Measurements from ENCODE around the gene NRL.

The NRL gene

DNA sequence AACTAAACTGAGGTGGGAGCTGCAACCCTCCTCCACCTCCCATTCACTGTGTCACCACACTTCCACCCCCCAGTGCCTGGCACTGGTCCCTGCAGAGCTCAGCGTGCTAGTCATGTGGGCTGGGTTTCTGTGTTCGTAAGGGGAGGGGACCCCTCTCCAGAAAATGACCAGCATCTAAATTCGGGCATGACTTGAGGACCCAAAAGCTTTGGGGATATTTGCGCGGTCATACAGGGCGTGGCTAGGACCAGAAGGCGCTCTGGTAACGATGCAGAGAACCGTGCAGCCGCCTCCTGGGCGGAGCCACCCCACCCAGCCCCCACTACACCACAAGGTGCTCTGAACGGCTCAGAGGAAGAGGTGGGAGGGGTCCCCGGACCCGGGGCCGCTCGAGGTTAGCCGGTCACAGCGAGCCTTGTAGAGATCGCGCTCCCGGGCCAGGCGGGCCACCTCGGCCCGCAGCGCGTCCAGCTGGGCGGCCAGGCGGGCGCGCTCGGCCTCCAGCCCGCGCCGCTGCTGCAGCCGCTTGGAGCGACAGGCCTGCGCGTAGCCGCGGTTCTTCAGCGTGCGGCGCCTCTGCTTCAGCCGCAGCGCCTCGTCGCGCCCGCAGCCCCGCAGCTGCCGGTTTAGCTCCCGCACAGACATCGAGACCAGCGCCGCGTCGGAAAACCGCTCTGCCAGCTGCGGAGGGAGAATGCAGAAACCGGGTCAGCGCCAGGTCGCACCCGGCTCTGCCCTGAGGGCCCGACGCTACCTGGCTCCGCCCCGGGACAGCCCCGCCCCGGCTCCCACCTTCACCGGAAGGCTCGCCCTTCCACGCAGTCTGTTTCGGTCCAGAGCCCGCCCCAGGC lies 33.6 kb downstream of the NRL start:
- DNase-seq (ENCODE audit: low read depth), result peak; percentile 33

DNA sequence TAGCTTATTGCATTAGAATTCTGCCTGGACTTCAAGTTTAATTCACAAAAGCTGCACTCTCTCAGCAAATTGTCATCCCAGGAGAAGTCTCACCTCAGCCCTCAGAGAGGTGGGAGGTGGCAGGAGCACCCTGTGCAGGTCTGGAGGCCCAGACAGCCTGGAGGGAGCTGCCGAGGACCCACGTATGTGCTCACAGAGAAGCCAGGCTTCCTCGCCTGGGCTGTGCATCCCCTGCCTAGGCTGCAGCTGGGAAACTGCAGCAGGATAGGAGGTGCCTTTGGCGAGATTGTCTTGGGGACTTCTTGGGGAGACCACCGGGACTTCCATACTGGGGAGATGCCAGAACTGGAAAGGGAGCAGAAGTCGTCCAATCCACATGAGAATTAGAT lies 34.6 kb downstream of the NRL start:
- no peak for DNase-seq (ENCODE audit: low read depth)

DNA sequence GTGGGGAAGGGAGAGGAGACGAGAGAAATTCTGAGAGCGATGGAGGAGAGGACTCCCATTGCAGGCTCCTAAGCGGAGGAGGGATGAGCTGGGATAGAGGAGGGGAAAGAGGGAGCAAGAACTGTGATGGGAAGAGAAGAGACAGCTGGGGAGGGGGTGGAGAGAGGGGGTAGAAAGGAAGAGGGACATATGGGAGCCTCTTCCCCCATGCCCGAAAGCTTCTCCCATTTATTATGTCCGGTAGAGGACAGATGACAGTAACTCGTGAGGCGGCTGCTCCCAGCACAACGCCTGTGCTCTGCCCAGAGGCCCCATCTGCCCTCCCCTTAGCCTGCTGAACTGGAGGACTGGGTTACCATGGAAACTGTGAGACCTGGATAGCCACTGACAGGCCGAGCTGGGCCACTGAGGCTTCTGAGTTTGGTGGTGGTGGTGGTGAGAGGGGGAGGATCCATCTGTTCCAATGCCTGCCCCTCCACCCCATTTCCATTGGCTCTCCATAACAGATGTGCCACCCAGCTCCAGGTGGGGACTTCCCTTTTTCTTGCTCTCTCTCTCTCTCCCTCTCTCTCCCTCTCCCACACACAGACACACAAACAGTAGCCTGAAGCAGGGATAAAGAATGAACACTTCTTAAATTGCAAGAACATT lies 35.1 kb downstream of the NRL start:
- no peak for DNase-seq (ENCODE audit: low read depth)

DNA sequence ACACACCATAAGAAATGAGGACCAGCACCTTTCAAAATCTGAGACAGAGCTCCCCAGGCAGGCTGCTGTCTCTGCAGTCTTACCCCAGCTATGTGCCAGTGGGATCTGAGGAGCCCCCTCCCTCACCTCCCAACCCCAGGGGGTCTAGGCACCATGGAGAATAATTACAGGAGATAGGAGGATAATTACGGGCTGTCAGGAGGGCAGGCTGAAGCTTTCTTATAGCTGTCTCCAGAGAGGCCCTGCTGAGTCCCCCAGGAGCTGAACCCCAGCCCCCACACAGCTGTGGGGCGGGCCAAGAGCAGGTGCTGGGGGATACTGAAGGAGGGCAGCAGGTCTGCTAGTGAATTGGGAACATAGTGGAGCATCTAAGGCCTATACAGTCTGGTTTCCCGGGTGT lies 36.6 kb downstream of the NRL start:
- DNase-seq (ENCODE audit: low read depth), result no peak

DNA sequence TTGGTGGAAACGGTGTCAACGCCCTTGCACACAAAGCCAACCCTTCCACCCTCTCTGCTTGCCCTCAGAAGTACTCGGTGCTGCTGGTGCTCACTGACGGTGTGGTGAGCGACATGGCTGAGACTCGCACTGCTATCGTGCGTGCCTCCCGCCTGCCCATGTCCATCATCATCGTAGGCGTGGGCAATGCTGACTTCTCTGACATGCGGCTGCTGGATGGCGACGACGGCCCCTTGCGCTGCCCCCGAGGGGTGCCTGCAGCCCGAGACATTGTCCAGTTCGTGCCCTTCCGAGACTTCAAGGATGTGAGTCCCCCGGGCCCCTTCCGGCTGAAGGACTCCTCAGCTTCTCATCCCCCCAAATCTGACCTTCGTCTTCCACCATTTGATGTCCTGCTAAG lies 37.7 kb downstream of the NRL start:
- no peak for DNase-seq (ENCODE audit: low read depth)

DNA sequence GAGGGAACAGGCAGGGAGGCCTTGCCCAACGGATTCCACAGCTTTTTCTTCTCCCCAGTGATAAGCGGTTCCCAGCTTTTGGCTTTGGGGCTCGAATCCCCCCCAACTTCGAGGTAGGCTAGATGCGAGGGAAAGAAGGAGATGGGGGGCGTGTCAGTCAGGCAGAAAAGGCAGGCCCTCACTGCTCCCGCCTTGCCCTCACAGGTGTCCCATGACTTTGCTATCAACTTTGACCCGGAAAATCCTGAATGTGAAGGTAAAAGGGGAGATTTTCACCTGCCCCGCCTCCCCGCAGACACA lies 38.5 kb downstream of the NRL start:
- DNase-seq (ENCODE audit: low read depth), result no peak

DNA sequence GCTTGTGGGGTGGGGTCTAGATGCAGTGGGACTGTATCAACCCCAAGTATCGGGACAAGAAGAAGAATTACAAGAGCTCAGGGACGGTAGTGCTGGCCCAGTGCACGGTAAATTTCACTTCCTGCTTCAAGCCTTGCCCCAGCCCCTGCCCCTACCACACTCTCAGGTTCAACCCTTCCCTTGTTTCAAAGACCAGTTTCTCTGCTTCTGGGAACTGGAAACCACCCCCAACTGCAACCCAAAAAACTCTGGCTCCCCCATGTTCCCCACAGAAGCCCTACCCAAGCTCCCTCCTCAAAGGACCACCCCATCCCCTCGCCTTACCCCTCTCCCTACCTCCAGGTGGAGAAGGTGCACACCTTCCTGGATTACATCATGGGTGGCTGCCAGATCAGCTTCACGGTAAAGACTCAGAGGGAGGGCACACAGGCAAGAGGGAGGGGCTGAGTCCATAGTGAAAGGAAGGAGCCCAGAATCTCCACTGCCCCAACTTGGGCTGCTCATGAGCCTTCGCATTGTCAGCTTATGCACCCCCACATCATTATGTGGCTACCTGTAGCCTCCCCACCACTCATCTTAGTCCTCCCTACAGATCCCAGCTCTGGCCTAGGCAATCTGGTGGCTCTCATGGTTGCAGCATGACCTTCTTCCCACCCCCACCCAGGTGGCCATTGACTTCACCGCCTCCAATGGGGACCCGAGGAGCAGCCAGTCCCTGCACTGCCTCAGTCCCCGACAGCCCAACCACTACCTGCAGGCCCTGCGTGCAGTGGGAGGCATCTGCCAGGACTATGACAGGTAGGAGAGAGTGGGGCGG lies 39.1 kb downstream of the NRL start:
- no peak for DNase-seq (ENCODE audit: low read depth)

DNA sequence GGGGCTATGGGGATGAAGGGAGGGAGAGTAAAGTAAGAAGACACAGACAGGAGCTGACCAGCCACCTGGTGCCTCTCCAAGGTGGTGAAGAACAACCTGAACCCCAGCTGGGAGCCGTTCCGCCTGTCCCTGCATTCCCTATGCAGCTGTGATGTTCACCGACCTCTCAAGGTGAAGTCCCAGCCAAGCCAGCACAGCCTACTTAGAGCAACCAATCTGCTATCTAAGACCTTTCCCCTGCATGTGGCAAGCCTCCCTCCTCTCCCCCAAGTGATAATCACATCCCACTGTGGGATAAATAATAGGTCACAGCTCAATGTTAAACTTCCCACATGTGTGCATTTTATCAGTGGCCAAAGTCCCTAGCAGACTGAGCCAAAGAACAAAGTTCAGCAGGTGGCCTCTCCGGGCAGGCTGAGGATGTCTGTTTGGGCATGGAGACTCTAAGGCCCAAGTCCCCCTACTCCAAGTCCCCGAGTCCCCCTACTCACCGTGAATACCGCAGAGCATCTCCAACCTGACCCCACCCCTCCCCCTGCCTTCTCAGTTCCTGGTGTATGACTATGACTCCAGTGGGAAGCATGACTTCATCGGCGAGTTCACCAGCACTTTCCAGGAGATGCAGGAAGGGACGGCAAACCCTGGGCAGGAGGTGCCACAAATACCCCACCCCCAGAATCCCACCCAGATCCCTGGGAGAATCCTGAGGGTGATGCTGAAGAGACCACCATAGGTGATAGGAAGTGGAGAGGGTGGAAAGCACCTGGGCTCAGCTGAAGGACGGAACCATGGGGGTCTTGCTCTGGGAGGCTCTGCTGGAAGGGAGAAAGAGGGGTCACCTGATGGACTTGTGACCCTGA lies 39.9 kb downstream of the NRL start:
- no peak for DNase-seq (ENCODE audit: low read depth)

DNA sequence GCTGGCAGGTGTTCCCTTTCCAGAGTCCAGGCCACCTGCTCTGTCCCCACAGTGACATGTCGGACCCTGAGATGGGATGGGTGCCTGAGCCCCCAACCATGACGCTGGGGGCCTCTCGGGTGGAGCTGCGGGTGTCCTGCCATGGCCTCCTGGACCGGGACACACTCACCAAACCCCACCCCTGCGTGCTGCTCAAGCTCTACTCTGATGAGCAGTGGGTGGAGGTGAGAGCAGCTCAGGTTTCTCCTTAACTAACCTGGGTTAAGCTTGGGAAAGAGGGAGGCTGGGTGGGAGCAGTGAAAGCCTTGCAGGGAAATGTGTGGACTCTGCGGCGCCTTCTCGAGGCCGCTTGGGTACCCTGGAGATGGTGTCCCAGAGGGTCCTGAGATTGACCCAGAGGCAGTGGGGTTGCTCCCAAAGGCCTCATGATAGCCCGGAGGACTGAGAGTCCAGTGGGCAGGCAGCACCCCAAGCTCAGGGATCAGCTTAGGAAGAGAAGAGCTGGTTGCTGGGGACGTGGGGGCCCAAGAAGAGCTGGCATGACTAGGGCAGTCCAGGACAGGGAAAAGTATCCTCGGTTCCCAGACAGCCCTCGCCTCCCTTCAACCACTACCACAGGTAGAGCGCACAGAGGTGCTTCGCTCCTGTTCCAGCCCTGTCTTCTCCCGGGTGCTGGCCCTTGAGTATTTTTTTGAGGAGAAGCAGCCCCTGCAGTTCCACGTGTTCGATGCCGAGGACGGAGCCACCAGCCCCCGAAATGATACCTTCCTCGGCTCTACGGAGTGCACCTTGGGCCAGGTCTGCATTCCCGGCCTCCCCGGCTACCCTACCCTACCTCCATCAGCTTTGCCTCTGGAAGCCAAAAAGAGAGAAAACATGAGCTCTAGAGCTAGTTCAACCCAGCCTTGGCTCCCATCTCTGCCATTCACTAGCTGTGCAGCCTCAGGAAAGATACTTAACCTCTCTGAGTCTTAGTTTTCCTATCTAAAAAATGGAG lies 41.6 kb downstream of the NRL start:
- DNase-seq (ENCODE audit: low read depth), result no peak

DNA sequence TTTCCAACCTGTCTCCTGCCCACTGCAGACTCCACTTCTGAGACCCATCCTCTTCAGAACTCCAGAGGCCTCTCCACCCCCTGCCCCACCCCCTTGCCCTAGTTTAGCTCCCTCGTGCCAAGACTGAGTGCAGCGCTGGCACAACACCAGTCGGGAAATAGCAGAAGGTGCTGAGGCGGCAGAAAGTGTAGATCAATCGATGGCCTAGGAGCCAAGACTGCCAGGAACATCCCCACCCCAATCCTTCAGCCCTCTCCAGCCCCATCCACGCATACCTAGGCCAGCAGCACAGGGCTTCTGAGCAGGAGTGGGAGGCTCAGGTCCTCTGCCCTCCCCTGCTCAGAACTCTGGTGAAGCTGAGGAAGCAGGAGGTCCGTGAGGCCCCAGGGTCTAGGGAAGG lies 42.3 kb downstream of the NRL start:
- DNase-seq (ENCODE audit: low read depth), result no peak

DNA sequence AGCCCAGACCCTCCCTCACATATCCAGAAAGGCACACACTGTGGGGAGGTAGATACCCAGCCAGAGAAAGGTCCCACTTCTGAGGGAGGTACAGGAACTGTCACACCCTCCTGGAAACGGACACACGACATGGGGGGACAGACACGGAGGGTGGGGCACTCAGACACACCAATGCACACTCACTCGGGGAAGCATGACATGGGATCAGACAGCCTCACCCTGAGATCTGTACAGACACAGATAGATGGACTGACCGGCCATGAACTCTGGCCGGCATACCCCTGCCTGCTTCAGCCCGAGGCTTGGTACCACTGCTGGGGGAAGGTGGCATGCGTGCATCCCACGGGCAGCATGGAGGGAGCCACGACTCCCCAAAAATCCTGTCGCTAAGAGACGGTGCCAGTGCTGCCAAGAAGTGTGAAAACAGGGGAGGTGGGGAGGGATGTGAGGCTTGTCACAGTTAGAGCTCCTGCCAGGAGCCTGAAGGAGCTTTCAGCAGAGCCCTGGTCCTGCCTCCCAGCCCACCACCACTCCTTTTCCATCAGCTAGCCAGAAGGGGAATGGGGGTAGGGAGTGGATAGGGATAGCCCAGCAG lies 42.8 kb downstream of the NRL start:
- DNase-seq (ENCODE audit: low read depth), result no peak

DNA sequence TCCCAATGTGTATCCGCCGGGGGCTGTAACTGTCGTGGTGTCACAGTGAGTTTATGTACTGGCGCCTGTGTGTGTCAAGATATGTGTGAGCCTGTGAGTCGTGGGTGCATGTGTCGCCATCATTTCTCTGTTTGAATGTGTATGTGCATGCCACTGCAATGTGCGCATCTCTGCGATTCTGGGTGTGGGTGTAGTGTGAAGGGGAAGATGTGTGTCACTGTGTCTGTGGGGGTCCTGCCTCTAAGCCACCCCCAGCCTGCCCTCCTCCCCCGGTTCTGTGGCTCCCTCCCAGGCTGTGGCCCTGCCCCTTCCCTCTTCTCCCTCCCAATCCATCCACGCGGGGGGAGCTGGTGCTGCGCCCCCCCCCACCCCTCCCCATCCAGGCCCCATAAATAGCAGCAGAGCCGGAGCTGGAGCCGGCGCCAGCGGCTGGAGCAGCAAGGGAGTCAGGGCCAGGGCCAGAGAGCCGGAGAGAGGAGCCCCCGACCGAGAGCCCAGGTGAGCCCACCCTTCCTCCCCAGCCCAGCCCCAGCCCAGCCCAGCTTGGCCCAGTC lies 43.5 kb downstream of the NRL start, which contains the start of gene CPNE6:
CPNE6 (plus strand) TSS at position 419 of the 554 bp plus-strand sequence. CDS start 1,375 bp downstream, outside the sequence.
- DNase-seq (ENCODE audit: low read depth), result no peak

DNA sequence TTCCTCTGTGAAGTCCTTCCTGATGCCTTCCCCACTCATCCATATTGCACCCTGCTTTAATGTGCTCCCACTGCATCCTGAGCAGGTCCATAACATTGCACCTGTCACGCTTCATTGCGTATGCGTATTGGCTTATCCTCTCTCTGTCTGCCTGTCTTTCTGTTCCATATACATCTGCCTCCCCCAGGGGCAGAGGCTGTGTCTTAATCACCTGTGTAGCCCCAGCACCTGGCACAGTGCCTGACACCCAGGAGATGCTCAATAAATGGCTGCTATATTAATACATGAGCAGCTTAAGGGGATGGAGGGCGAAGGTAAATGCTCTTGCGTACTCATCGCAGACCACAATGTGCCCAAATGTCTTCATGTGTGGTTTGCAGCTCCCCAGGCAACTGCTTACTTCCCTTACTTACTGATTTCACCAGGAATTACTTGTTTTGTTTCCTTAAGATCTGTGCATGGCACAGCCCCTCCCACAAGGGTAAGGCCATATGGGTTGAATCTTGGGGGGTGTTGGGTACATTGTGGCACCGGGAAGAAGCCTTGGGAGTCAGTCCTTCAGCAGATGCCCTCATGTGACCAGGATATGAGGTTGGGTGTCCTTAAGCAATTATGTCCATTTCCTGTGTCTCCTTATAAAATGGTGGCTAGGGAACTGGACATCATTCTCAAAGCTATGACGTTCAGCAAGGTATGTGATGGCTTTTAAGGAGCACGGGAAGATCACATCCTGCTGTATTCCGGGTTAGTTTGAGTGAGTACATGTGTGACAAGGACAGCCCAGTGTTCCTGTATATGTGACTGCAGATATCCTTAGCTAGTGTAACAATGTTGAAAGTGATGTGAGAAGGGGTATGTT lies 44.2 kb downstream of the NRL start:
- DNase-seq (ENCODE audit: low read depth), result no peak

DNA sequence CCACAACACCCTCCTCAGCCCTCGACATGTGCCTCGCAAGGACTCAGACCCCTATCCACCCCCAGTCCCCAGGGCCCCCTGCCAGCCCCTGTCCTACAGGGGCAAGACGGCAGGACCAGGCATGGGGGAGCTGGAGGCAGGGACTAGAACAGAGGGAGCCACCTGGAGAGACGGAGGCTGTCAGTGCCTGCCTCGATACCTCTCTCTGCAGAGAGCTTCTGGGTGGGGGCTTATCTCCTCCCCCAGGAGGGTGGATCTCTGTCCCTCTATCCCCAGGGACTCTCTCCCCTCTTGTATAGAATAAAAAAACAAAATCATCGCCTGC lies 45.4 kb downstream of the NRL start:
- DNase-seq (ENCODE audit: low read depth), result no peak

DNA sequence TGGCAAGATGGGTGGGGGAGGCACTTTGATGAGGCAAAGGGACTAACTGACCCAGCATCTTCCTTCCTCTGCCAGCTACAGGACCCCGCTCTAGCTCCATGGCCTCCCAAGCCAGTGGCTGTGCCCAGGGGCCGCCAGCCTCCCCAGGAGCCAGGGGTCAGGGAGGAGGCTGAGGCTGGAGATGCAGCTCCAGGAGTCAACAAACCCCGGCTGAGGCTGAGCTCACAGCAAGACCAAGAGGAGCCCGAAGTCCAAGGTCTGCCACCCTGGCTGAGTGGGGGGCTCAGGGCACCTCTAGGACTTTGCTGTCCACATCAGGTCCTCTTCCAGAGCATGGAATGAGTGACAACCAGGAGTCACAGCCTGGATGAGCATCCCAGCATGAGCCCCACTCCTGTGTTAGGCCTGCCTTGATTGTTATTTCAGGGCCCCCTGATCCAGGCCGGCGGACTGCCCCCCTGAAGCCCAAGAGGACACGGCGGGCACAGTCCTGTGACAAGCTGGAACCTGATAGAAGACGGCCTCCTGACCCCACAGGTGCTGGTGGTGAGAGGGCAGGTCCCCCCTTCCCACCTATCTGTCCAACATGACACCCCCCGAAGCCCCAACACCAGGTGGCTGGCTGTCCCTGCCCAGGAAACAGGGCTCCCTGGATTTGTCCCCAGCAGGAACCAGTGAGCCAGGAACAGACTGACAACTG lies 45.9 kb downstream of the NRL start:
- DNase-seq (ENCODE audit: low read depth), result no peak

DNA sequence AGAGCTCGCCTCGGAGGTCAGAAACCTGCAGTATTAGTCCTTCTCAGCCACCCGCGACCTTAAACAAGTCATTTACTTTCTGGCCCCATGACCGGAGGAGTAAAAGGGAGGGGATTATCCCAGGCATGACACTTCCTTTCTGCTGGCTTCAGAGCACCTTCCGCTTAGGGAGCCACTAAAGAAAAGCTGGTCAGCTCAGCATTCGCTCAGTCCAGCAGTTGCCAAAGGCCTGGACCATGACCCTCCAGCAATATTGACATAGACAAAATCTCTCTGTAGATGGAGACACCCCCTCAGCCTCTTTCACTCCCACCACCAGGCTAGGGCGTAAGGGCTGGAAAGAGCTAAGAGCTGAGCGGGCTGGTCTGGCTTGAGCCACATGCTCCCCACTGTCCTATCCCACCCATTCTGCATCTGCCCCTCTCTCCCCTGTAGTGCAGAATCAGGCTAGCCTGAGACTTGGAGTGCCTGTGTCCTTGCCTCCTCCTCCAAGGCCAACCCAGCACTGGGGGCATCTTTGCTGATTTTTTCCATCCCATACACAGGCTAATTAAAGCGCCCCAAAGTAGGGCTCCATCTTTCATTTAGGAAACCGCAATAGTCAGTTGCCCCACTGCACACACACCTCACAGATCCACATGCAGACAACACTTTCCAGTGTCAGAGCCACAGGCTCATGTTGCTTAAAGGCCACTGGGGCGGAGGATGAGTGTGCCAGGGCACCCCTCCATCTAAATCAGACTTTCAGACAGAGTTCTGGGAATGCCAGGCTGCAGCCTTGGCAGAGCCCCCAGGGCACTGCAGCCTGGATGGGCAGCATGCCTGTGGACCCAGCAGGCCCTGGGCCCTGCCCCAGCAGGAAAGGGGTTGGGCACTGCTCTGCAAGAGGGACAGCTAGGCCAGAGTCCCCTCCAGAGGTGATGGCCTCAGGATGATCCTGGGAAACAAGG lies 47.3 kb downstream of the NRL start:
- no peak for DNase-seq (ENCODE audit: low read depth)

DNA sequence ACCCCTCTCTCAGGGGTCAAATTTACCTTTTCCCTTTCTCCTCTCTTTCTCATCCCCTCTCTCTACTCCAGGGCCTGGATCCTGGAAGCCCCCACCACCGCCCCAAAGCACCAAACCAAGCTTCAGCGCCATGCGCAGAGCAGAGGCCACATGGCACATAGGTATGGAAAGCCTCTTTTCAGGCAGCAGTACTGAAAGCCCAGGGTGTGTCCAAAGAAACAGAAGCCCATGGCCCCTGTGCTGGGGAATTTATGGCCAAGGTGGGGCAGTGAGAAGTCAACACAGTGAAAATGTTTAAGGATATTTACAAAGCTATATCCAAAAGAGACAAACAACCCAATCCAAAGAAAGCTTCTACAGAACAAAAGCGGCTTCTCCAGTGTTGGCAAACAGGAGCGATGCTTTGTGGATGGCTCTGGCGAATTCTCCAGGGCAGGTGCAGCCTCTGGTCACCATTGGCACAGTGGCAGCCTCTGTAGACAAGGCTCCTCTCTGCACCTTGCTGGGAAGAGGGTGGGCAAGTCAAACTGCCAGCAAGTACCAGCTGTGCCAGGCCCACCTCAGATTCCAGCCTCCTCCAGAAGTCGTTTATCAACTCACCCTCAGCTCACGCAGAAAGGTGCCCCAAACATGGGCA lies 48.1 kb downstream of the NRL start:
- DNase-seq (ENCODE audit: low read depth), result no peak

All from iris pigment epithelial cell (primary cell).